T-helper 2 cell (primary cell): ENCODE measurements around the gene RIOK2.
"Not testable (repeated sequence)": the region's sequence is repeated elsewhere in the genome, so short reads cannot be mapped to it uniquely, and the experiment has no call there.

Source experiments
- DNase-seq, 5 experiments: peaks; one replicate each; pipeline versions ENCODE4 v3.0.0 to v3.0.0-alpha.2; 2012 to 2022
- total RNA-seq, 2 donors: gene quantifications; one replicate each; lab custom pipeline; 2026; lab: John Stamatoyannopoulos, UW

The RIOK2 gene
- 27.4 to 32.1 reads per million in 2 donors for total RNA-seq

DNA sequence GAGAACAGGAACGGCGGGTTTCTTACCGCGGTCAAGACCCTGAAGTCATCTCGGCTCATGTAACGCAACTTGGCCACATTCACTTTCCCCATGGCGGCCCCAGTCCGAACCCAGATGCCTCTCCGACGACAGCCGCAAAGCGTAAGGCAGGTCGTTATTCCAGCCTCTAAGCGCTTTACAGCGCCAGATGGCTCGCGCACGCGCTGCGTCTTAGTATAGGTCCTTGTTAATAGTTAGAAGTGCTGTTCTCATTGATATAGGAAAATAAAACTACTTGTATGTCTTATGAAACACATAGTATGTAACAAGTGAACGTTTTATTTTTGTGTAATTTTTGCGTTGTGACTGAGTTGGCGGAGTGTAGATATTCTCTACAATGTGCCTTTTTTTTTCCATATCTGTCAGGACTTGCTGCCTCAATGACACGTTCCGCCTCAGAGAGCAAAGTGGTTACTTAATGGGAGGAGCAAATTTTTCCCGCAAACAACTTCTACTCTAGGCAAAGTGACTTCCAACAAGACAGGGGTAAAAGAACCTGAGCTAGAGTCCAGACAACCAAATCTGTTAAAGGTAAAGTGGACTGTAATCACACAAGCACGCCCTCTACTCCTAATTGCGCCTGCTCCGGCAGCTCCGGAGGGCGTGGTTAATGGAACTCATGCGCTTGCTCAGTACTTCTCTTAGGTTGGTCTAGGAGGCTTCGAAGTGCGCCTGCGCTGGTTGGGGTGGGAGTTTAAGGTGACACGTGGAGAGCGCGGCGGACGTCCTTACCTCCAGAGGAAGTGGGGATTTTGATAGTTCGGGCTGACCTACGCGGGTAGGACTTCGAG lies at the start of gene RIOK2:
TSS of gene RIOK2 (minus strand) at position 148 of the 830 bp plus-strand sequence. CDS start at position 92, 56 bp downstream.
- peak; percentile 71 to 96 (median 87) for DNase-seq

DNA sequence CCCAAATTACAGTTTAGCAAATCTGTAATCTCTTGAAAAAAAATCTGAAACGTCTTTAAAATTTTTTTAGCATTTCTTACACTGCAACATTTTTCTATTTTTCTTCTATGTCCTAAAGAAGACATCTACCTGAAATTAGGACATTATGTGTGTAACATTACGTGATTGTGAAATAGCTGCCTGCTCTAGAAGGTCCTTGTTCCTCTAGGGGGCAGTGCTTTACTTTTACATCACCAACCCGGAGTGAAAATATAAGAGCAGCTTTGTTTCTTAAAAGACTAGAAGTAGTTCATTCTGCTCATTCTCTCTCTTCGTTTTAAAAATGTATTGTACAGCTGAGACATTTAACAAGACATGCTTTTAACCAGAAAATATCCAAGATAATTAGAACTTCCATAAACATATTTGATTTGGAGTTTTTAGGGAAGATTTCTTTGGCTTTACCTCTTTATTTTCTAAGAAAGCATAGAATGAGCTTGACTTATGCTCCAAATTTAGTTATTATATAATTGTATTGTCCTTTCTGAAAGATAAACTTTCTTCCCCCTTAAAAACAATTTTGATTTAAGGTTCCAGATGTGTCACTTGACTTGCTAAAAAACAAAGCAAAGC lies 48.1 kb upstream of the RIOK2 start:
- peak in 2 of 5 experiments; percentile 2 to 55 for DNase-seq

DNA sequence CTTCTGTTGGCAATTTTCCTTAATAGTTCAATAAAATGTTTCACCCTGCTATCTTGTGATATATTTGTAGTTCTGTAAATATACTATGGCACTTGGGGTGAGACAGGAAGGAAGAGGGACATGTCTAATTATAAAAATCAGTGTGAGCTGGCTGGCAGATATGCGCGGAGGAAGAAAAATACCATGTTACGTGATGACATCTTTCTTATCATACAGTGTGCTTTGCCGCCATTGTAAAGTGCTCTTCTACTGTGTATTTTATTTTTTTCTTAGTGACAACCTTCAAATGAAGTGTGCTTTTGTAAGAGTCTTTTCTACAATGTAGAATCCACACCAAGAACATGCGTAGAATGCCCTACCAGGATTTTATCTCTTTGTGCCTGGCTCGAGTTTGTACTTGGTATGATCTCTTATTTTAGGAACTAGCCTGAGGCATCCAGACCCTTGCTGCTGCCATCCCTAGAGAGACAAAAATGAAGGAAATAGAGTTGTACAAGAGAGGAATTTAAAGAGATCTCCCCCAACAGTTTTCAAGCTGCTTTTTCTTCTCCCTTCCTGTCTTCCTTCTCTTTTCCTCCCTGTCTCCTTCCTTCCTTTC lies 46.7 kb upstream of the RIOK2 start:
- DNase-seq, result no peak

DNA sequence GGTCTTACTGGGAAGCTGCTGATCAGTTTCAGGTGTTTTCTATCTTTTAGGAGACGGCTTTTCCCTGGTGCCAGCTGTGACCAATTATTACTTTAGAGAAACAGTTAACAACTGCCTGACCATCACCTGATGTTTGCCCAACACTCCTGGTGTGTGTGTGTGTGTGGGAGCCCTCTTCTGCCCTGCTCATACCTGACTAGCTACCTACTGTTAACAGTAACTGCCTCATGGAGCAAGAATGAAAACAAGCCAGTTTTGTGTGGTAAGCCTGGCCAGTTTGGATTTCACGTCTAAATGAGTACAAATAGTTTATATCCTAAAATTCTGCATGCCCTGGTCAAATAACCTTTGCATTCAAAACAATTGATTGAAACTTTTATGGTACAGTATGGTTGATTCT lies 46.1 kb upstream of the RIOK2 start:
- no peak for DNase-seq

DNA sequence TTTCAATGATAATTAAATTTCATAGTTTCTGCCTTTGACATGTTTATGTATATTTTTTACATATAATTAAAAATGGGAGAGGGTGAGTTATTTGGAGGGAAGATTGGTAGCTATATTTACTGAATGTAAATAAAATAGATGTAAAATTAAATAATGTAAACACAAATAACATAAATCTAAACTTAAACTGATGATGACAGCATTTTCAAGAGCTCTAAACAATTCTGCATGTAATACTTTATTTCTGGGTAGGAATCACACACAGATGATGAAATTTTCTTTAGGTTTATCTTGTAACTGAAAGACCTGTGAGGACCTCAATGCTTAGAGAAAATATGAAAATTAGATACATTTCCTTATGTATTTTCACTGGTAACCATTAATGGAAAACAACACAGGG lies 42.2 kb upstream of the RIOK2 start:
- no peak for DNase-seq

DNA sequence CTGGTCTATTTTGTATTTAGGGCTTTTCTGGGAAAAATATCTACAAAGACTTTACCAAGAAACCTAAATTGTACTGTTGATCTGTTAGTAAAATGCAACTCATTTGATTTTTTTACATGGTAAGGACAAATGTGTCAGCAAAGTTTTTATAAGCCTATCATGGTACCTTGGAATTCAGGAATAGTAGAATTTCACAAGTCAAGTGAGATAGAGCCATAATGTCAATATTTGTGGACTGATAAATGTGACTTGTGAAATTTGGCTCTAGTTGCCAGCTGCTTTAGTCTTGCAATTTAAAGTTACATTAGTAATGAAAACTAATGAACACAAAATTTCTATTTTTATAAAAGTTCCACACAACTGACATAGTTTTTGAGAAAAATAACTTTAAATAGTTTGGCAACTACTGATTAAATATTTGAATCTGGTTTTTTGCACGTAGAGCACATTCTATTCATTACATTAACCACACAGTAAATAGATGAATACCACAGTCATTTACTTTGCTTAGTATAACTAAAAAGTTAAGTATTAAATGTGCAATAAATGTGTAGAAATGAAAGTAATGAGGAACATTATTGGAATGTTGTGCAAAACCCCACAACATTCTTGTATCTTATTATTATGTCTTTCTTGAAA lies 41.2 kb upstream of the RIOK2 start:
- no peak for DNase-seq

DNA sequence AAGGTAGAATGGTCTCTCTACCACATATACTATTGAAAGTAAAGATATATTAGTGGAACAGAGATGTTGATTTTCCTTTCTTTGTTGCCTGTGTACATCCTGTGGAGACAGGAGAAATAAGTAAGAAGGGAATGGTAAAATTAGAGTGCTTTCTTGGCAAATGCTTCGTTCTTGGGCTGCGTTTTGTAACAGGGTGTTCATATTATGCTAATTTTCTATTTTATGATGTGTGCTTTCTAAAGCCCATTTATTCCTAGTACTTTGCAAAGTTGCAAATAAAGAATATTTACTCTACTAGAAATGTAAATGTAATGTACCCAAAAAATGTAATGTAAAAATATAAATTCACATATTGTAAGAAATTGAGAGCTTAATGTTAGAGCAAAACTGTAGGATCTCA lies 40.5 kb upstream of the RIOK2 start:
- DNase-seq, result no peak

DNA sequence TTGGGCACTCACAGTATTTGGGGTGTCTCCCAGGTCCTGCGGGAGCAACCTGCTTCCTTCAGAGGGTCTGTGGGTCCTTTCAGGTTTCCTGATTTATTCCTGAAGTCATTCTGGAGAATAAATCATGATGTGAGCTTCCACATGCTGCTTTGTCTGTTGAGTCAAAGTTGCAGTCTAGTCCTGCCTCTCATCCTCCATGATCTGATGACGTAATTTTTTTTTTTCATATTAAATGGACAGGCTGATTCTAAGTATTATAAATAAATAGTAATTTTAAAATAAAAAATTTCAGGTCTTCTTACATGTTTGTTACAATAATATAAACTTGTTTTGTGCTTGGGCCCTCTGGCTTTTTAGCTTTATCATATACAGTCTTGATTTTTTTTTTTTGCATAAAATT lies 26.3 kb upstream of the RIOK2 start:
- no peak for DNase-seq

DNA sequence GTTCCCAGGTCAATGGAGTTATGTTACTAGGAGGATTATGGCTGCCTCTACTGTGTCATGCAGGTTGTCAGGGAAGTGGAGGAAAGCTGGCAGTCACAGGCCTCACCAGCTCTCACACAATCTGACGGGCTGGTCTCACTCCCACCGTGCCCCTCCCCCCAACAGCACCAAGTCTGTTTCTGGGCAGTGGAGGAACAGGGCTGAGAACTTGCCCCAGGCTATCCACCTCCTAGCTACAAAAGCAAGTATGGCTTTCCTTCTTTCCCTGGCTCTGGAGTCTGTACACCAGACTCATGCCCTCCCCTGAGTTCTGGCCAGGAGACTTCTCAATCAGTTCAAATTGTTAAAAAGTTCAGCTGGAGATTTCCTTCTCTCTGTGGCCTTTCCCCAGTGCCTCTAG lies 25.7 kb upstream of the RIOK2 start:
- no peak for DNase-seq

DNA sequence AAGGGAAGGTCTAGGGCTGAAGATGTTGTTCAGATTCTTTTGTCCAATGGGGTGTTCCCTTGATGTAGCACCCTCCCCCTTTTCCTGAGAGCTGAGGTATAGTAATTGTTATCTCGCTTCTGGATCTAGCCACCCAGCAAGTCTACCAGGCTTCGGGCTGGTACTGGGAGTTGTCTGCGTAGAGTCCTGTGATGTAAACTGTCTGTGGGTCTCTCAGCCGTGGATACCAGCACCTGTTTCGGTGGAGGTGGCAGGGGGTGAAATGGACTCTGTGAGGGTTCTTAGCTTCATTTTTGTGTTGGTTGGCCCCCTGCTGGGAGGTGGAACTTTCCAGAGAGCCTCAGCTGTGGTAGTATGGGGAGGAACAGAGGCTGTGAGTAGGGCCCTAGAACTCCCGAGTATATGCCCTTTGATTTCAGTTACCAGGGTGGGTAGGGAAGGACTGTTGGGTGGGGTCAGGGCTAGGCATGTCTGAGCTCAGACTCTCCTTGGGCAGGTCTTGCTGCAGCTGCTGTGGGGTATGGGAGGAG lies 25.2 kb upstream of the RIOK2 start:
- no peak for DNase-seq

DNA sequence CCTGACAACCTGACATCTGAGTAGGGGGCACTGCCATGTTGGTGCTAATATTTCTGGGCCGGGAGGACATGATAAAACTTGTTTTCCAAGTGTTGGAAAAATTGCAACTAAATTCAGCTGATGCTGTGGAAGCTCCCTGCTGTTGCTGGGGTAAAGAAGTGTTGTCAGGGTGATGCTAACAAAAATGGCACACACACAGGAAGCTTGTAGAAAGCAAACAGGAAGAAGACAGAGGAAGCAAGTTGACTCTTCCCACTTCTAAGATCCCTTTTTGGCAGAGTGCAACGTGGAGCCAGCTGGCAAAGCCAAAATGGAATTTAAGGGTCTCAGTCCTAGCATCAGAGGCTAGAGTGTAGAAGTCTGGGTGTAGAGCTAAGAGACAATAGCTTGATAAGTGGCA lies 11.3 kb upstream of the RIOK2 start:
- no peak for DNase-seq

DNA sequence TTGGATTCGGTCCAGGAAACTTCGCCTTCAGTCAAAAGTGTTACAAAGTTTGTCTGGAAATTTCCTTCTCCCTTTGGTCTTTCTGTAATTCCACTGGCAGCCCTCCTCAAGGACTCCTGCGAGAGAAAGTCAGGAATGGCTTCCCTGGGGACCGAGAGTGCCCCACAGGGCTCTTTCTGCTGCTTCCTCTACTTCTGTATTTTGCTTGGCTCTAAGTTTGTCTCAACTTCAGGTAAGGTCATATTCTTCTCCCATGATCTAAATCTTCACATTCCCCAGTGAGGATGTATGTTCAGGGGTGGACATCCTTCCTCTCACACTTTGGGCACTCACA lies 10.3 kb upstream of the RIOK2 start:
- no peak for DNase-seq

DNA sequence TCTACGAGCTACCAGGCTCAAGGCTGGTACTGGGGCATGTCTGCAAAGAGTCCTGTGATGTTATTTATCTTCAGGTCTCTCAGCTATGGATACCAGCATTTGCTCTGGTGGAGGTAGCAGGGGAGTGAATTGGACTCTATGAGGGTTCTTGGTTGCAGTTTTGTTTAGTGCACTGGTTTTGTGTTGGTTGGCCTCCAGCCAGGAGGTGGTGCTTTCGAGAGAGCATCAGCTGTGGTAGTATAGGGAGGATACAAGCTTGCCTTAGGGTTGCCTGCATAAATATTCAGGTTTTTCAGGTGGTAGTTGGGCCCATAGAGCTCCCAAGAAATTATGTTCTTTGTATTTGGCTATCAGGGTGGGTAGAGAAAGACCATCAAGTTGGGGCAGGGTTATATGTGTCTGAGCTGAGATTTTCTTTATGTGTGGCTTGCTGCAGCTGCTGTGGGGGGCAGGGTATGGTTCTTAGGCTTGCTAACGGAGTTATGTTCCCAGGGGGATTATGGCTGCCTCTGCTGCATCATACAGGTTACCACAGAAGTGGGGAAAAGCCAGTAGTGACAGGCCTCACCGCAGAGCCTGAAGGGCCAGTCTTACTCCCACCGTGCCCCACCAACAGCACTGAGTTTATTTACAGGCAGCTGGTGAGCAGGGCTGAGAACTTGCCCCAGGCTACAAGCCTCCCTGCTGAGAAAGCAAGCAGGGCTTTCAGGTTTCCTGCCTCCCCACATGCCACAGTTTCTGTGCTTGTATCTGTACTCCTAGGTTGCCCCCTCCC lies 9.7 kb upstream of the RIOK2 start:
- DNase-seq, result no peak

DNA sequence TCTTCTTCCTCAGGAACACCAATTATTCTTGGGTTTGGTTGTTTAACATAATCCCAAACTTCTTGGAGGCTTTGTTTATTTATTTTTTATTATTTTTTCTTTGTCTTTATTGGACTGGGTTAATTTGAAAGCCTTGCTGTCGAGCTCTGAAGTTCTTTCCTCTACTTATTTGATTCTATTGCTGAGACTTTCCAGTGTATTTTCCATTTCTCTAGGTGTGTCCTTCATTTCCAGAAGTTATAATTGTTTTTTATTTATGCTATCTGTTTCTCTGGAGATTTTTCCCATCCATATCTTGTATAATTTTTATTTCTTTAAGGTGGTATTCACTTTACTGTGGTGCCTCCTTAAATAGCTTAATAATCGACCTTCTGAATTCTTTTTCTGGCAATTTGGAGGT lies 8.8 kb upstream of the RIOK2 start:
- DNase-seq, result no peak

DNA sequence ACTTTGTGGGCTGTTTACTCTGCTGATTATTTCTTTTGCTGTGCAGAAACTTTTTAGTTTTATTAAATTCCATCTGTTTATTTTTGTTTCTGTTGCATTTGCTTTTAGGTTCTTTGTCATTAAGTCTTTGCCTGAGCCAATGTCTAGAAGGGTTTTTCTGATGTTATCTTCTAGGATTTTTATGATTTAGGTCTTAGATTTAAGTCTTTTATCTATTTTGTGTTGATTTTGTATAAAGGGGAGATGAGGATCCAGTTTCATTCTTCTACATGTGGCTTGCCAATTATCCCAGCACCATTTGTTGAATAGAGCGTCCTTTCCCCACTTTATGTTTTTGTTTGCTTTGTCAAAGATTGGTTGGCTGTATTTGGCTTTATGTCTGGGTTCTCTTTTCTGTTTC lies 6.5 kb upstream of the RIOK2 start:
- not testable (repeated sequence) for DNase-seq

DNA sequence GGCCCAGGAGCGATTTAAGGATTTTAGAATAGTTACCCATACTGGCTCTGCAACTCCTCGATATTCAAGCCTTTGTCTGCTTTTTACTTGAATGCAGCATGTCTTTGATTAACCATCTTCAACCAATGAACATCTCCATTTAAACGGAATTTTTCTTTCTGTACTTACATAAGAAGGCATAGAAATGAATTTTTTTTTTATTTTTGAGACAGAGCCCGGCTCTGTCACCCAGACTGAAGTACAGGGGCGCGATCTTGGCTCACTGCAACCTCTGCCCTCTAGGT lies 825 bp upstream of the RIOK2 start:
- no peak for DNase-seq

DNA sequence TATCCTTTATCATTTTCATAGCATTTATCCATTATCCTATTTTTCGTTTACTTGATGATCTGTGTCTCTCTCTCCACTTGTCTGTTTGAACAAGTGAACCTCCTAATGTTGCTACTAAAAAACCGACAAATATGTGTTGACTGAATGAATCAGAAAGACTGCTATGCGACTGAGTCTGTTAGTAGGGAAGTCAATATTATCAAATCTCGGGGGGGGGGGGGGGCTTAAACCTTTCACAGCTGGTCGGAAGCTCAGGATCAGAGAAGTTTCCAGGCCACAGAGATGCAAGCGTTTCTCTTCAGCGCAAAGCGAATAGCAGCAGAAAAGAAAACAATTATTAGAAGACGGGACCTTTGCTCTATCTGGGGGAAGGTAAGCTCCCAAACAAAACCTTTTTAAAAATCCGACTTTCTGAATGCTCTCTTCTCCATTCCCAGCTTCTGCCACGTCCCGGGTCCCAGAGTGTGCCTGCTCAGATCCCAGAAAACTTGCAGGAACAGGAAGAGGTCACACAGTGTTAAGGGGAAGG lies 412 bp downstream of the RIOK2 start:
- peak in 1 of 5 experiments; percentile 17 for DNase-seq

DNA sequence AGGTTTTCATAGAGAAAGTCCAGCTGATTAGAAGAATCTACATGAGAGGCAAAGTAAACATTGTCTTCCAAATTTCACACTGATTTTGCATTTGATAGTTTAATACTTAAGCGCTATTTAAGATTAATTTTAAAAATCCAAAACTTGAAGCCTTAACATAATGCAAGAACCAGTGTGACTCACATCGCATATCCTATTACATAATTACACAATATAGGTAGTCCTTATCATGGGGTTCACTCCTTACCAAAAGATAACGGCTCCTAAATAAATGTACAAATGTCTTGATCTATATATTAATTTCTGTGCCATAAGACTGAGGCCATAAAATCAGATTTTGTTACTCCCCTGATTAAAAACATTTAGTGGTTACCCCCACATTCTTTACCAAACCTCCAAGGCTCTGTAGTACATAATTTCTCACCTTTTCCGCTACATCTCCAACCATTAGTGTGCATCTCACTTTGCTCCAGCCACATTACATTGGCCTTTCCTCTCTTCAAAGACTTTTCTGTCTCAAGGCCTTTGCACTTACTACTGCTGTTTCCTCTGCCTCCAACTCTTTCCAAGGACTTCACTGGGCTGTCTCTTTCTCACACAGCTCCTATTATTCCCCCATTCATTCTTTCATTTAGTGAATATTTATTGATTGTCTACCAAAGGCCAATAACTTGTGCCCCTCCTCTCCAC lies 1.0 kb downstream of the RIOK2 start:
- DNase-seq, result no peak

DNA sequence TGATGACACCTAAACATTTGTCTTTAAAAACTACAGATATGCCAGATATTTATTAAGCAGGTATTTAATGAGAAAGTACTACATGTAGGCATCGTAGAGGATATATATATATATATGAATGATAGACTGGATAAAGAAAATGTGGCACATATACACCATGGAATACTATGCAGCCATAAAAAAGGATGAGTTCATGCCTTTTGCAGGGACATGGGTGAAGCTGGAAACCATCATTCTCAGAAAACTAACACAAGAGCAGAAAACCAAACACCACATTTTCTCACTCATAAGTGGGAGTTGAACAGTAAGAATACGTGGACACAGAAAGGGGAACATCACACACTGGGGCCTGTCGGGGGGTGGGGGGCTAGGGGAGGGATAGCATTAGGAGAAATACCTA lies 3.6 kb downstream of the RIOK2 start:
- DNase-seq, result not testable (repeated sequence)

DNA sequence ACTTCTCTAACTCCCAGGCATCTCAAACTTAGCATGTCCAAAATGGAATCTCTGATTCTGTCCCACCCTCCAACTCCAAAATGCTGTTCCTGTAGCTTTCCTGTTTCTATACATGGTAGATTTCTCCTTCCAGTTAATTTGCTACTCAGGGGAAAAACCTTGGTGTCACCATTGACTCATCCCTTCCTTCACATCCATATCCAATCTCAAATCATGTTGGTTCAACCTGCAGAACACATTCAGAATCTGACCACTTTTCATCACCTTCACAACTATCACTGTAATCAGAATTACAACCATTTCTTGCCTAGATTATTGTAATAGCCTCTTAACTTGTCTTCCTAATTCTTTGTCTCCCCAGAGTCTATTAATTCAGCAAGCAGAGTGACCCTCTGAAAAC lies 10.8 kb downstream of the RIOK2 start:
- DNase-seq, result no peak

DNA sequence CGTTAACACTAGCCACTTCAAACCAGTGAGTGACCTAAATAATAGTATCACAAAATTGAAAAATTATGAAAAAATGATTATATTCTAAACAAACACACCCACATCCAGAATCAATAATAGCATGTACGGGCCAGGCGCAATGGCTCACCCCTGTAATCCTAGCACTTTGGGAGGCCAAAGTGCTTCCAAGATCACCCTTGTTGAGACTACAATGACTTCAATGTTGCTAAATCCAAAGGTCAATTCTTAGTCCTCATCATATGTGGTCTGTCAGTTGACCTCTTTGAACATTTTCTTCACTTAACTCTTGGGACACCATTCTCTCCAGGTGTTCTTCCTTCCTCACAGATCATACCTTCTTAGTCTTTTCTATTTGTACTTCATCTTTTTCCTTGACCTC lies 11.3 kb downstream of the RIOK2 start:
- no peak for DNase-seq

DNA sequence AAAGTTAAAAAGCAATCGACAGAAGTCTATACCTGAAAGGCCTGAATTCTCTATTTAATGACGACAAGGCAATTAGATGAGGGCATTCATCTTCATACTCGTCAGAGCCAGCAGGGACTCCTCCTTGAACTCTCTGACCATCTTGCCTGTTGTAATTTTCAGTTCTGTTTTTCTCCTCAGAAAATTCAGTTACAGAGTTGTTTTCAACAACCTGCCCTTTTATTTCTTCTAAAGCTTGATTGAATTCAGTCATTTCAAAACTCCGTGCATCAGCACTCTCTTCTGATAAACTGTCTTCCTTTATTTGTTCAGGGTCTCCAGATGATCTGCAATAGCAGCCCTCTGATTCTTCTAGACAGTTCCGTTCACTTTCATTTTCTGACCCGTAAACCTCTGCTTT lies 15.6 kb downstream of the RIOK2 start:
- peak in 1 of 5 experiments; percentile 71 for DNase-seq
